Measurements from ENCODE around the gene CTNNA1. TPM values are rescaled to one million over a fixed set of nuclear protein-coding genes. Genes with fewer than 3 reads are reported as not detected.

CTNNA1 gene
- total RNA-seq, 4 donors from 2014 or later: 140 to 752 (median 389) TPM

GRCh38 chr5:138874241-138874640 is 121.0 kb downstream of the CTNNA1 start:
- H3K4me1 ChIP-seq: no peaks in the 10 kb centered on the region

GRCh38 chr5:138874771-138875551 is 121.7 kb downstream of the CTNNA1 start, which contains the start of gene LRRTM2:
Gene LRRTM2, minus strand, starts transcription at chr5:138875335. Its CDS starts 424 bp downstream, at chr5:138874911.
- Histone ChIP-seq H3K27me3 (no peaks in the 10 kb centered on the region), H3K27ac (no peak within 1 kb of the TSS), H3K4me1 (no peaks in the 10 kb centered on the region), H3K4me3 (no peak within 1 kb of the TSS), H3K9me3 (no peaks in the 10 kb centered on the region), H3K36me3 (no peaks in the 10 kb centered on the region)
- TF ChIP-seq CTCF (IDR thresholded peaks at IDR 0.05) (no peak), POLR2A (IDR thresholded peaks at IDR 0.05) (no peak)
- no peak for DNase-seq
- intact Hi-C loops (cut with DNase I; ENCODE audit: low total_unique reads): no loop called here

More at GRCh38 chr5:138874241-138874640, 121.0 kb downstream of the CTNNA1 start:
- Histone ChIP-seq H3K9me3 (no peaks in the 10 kb centered on the region), H3K4me3 (no peak overlapping the region), H3K27ac (no peak overlapping the region), H3K27me3 (no peaks in the 10 kb centered on the region), H3K36me3 (no peaks in the 10 kb centered on the region)
- TF ChIP-seq CTCF (IDR thresholded peaks at IDR 0.05) (no peak), POLR2A (IDR thresholded peaks at IDR 0.05) (no peak)
- intact Hi-C loops (cut with DNase I; ENCODE audit: low total_unique reads): no loop called here
- no peak for DNase-seq

- no peaks in the 10 kb centered on the region for H3K36me3 ChIP-seq
- intact Hi-C loops (cut with DNase I; ENCODE audit: low total_unique reads): no loop called here
- TF ChIP-seq POLR2A (IDR thresholded peaks at IDR 0.05): no peak
- no peak for TF ChIP-seq CTCF (IDR thresholded peaks at IDR 0.05)
- no peaks in the 10 kb centered on the region for H3K27me3 ChIP-seq
- H3K9me3 ChIP-seq: no peaks in the 10 kb centered on the region
- no peak for DNase-seq
- H3K4me1 ChIP-seq: no peaks in the 10 kb centered on the region
- no peak overlapping the region for H3K4me3 ChIP-seq
- no peak overlapping the region for H3K27ac ChIP-seq
Observed at GRCh38 chr5:138875552-138875875, 122.3 kb downstream of the CTNNA1 start.

- Histone ChIP-seq H3K4me3 (no peak overlapping the region), H3K27me3 (no peaks in the 10 kb centered on the region), H3K4me1 (no peaks in the 10 kb centered on the region), H3K36me3 (no peaks in the 10 kb centered on the region), H3K27ac (no peak overlapping the region), H3K9me3 (no peaks in the 10 kb centered on the region)
- intact Hi-C loops (cut with DNase I; ENCODE audit: low total_unique reads): no loop called here
- DNase-seq: no peak
- TF ChIP-seq CTCF (IDR thresholded peaks at IDR 0.05) (no peak), POLR2A (IDR thresholded peaks at IDR 0.05) (no peak)
Observed at GRCh38 chr5:138875946-138876345, 122.7 kb downstream of the CTNNA1 start.

GRCh38 chr5:138876811-138877210 is 123.6 kb downstream of the CTNNA1 start:
- TF ChIP-seq CTCF (IDR thresholded peaks at IDR 0.05) (no peak), POLR2A (IDR thresholded peaks at IDR 0.05) (no peak)
- no peak overlapping the region for H3K4me3 ChIP-seq
- no peaks in the 10 kb centered on the region for H3K27me3 ChIP-seq
- no peak for DNase-seq
- H3K27ac ChIP-seq: no peak overlapping the region
- no peaks in the 10 kb centered on the region for H3K36me3 ChIP-seq
- H3K9me3 ChIP-seq: no peaks in the 10 kb centered on the region
- intact Hi-C loops (cut with DNase I; ENCODE audit: low total_unique reads): no loop called here
- H3K4me1 ChIP-seq: no peaks in the 10 kb centered on the region
